Measurements from ENCODE around the gene C15orf62.

C15orf62 gene

DNA sequence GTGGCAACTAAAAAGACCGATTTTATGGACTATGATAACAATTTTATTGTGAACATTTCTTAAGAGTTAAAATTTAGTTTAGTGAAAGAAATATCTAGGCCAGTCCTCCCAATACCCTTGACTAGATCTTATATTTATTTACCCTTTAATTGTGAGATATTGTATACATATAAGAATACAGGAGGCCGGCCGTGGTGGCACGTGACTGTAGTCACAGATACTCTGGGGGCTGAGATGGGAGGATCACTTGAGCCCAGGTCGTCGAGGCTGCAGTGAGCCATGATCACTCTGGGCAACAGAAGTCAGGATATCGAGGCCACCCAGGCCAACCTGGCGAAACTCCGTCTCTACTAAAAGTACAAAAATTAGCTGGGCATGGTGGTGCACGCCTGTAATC, 14.0 kb upstream of the C15orf62 start:
- DNase-seq (ENCODE audit: low read depth, low spot score), result peak; percentile 25

DNA sequence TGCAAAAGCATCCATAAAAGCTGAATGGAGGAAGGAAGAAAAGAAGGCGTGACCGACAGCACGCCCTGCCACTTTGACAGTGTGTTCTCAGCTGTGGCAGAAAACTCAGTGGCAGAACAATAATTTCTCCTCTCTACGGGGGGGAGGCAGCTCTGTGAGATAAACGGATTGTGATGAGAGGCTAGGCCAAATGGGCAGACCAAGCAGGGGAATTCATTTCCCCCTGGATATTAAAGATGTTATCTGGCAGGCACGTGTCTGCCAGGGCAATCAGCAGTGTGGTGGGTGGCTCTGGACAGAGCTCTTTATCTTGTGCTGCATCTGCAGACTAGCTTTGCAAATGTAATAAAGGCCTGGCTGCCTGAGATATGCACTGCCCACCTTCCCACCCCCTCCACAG, 12.8 kb upstream of the C15orf62 start:
- peak; percentile 41 for DNase-seq (ENCODE audit: low read depth, low spot score)

DNA sequence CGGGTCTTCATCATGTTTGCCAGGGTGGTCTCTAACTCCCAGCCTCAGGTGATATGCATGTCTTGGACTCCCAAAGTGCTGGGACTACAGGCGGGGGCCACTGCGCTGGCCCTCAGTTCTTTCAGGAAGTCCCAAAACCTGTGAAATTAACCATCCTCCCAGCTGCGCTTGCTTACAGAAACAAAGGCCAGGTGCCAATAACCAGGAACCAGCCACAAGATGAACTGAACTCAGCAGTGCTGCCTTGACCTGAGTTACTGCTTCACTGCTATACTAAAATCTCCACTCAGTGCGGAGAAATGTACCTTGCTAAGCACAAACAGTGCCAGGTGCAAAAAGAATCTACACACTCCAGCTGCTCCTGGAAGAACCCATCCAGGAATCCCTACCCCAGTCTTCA, 9.8 kb upstream of the C15orf62 start:
- no peak for DNase-seq (ENCODE audit: low read depth, low spot score)

DNA sequence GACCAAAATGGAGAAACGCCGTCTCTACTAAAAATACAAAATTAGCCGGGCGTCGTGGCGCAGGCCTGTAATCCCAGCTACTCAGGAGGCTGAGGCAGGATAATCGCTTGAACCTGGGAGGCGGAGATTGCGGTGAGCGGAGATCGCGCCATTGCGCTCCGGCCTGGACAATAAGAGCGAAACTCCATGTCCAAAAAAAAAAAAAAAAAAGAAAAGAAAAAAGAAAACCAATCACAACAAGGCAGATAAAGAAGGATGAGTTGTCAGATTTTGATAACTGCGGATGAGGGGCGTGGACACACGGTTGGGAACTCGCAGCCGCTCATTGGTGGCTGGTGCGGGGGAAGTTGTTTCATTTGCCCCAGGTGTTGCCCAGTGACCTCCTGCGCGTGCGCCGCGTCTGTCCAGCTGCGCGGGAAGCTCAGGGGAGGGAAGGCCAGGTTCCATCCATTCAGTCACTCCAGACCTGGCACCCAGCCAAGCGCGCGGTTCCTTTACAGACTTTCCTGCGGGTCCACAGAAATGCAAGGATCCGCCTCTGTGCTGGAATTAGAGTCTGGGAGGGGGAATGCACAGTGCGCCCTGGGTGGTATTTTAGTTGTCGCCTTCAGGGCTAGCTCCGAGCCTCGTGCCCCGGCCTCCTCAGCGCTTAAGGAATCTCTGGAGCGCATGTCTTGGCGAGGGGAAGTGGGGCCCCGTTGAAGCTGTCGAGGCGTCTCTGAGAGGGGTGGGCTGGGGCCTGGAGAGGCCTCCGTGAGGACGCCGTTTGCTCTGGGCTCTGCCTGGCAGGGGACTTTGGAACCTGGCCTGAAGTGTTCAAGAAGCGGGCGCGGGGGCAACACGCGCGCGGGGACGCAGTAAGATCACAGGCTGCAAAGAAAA, 6.6 kb upstream of the C15orf62 start:
- DNase-seq (ENCODE audit: low read depth, low spot score), result peak; percentile 84

DNA sequence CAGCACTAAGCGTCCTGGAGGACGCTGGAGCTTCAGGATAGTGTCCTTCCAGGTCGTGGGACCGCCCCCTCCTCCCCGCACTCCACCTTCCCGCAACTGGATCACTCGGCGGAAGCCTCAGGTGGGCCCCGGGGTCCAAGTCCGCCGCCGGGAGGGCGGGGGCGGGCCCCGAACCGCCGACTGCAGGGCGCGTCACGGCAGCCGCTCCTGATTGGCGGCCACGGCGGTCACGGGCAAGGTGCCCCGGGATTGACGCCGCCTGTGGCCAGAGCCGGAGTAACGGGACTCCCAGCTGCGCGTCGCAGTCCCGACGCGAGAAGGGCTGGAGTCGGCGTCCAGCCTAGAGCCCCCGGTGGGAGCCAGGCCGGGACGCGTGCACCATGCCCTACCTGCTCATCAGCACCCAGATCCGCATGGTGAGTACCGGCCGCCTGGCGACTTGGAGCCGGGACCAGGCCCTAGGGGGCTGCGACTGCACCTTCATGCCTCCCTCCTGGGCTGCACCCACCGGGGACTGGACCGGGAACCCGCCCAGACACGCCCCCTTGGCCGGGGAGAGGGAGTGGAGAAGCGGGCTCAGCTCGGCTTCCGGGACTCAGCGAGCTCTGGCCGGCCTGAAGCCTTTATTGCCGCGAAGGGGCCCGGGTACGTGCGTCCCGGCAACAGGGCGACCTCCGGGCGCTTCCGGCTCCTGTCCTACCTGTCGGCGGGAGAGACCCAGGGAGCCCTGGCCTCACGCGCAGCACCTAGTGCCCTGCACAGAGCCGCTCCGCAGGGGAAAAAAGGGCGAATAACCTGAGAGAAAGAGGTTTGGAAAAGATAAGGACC, 5.8 kb upstream of the C15orf62 start, which contains the start of gene GCHFR:
Gene GCHFR, plus strand, starts transcription at position 268 of the 828 bp plus-strand sequence. Its CDS starts 113 bp downstream, at position 381.
- peak; percentile 84 for DNase-seq (ENCODE audit: low read depth, low spot score)

DNA sequence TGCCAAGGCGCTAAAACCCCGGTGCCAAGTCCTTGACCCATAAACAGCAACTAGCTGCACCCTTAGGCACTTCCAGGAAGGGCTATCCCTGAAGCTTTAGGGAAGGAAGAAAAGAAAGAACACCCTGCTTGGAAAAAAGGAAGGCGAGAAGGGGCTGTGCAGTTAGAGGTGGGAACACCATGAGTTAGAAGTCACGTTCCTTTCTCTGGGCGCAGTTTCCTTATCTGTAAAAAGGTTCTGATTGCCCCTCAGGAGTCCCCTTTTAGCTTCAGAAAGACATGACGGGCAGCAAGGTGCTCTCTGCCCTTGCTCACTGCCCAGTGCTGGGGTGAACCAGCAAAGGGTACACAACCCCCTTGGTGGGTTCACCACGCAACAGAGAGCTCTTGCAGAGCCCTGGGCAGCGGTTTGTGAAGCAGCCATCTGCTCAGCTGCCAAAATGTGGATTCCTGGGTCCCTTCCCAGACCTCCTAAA, 5.1 kb upstream of the C15orf62 start:
- DNase-seq (ENCODE audit: low read depth, low spot score), result no peak

DNA sequence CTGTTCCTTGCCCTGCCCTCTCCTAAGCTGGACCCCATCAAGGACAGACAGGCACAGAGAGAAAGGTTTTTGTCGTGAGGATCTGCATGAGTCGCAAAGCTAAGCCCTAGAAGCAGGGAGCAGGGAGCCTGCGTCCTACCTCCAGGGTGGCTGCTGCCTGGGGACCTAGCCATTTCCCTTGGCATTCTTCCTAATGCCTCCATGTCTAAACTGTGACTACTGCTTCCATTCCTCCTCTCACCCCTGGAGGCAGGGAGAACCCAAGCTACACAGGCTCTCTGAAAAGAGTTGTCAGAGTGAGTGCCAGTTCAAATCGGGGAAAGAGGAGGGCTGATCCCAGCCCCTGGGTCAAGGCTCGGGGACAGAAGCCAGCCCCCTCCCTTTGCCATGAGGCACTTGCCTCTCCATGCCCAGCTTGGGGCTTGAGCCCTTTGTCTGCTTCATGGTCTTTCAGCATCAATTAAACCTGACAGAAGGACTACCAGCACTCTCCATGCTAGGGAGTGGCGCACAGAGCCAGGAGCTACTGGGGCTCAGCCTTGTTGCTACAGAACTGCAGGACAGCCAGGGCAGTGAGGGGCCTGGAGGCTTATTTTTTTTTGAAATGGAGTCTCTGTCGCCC, 3.5 kb upstream of the C15orf62 start:
- DNase-seq (ENCODE audit: low read depth, low spot score), result peak; percentile 20

DNA sequence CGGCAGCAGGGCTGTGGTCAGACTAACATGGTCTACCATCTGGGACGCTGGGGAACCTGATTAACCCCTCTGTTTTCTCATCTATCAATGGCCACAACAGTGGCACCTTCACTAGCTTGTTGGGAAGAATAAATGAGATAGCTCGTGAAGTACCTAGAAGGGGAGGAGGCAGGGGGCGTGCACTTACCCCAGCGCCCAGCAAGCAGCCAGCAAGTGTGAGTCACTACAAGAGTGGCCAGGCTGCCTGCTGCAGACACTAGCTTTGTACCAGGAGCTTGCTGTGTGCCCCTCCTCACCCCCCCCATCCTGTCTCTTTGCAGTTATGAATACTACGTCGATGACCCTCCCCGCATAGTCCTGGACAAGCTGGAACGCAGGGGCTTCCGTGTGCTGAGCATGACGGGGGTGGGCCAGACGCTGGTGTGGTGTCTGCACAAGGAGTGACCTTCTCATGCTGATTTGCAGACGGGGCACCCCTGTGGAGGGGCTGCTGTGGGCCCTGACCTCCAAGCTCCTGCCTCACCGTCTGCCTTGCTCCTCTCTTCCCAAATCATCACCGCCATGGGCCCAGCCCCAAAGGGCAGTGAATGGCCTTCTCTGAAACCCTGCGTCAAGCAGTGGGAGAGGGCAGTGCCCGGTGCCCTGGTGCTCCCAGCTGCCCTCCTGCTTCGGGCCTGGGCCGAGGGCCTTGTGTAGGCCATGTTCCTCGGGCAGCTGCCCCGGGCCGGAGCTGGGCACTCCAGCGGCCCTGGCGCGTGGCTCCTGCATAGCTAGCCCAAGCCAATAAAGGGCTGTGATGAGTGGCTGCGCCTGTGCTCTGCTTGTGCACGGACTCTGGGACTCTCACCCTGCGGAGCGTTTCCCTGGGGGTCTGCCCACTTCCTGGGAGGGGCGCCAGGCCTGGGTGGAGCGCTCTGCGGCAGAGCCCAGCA, 2.6 kb upstream of the C15orf62 start:
- peak; percentile 28 for DNase-seq (ENCODE audit: low read depth, low spot score)

DNA sequence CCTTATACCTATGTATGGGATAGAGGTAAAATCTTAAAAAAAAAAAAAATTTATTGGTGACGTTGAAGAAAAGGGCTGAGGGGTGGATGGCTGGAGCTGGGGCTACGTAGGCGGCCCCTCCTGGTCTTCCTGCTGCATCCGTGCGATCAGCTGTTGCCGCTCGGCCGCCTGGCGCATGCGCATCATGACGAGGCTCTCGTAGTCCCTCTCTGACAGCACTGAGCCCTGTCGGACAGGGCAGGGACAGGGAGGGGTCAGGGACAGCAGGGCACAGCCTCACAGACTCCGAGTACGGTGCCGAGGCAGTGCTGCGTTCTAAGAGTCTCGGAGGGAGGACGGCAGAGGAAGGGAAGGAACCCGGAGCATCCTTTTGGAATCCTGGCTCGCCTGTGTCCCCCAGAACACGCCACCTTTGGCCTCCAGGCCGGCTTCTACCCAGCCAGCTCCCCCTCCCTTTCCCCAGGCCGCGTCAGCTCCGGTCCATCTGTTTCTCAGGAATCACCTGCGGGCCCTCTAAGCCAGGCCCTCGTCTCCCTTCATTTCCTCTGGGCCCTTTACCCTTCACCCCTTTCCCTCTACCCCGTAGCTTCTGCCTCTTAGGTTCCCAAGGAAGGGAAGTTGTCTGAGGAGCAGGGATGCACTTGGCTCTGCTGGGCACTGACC, 1.8 kb upstream of the C15orf62 start:
- DNase-seq (ENCODE audit: low read depth, low spot score), result no peak

DNA sequence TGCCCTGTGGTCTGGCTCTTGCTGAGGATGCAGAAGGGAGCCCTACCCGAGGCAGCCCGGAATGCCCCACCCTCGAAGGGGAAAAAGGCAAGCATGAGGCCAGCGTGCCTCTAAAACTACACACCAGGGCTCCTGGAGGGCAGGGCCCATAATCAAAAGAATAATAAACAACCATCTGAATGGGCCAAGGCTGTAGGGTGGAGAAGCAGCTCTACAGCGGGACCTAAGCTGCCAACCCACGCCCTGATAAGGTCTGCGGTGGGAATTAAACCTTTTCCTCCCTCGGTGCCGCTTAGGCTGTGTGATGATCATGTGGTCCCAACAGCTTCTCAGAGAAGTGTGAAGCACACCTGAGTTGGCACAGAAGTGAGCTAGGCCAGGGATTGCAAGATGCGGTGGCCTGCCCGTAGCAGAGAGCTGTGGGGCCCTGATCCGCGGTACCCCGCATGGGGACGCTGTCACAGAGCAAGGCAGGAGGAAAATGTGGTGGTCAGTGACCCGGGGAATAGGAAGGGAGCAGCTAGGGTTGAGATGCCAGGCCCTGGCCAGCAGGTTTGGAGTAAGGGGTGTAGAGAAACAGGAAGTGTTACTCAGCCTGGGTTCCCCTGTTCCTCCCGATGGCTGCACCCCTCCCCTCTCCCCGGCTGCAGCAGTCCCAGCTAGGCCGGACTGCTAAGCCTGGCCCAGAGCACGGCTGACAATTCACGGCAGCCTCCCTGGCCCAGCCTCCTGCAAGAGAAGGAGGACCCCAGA, 1.1 kb upstream of the C15orf62 start:
- DNase-seq (ENCODE audit: low read depth, low spot score), result no peak

DNA sequence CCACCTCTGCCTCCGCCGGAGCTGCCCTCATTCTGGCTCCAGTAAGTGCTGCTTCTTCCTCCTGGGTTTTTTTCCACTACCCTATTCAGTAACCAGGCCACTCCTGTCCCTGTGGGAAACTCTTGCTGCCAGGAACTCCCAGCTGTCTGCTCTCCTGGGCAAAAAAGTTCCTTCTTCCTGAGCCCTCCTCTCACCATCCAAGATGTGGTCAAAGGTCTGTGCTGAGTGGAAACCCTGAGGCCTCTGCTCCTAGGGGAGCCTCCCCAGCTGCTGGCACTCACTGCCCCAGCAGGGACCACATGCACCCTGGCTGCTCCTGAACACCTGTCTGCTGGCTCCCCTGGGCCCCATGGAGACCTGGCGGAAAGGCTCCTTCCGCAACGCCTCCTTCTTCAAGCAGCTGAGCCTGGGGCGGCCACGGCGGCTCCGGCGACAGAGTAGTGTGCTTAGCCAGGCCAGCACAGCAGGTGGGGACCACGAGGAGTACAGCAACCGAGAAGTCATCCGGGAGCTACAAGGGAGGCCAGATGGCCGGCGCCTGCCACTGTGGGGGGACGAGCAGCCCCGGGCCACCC, 454 bp downstream of the C15orf62 start:
- no peak for DNase-seq (ENCODE audit: low read depth, low spot score)

DNA sequence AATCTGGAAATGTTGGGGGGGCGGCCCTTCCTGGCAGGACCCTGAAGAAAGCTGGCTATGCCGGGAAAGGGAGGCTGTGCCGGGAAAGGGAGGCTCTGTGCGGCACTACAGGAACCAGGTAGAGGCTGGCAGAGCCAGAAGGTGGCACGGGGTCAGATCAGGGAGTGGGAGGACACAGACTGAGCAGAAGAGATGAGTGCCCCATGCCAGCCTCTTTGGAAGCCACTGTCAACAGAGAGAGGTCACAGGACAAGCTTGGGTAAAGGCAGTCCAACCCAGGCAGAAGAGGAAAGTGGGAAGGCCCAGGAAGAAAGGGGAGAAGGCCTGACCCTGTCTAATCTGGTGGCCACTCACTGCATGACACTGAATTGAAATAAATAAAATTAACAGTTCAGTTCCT, 1.5 kb downstream of the C15orf62 start:
- no peak for DNase-seq (ENCODE audit: low read depth, low spot score)

DNA sequence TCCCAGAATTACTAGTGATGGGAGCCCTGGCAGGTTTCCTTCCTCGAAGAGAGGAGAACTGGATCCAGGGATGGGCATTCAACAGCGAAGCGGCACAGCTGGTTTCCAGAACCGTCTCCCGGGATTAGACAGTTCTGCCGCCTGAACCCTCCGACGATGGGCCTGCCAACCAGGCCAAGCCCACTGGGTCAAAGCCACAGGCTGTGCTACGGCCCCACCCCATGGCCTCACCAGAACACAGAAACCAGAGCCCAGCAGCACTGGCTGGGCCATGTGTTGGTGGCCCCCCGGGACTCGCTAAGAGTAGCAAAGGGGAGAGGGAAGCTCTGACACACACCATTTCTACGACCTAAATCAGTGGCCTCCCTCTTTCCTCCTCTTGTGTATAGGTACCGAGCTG, 2.2 kb downstream of the C15orf62 start:
- no peak for DNase-seq (ENCODE audit: low read depth, low spot score)

DNA sequence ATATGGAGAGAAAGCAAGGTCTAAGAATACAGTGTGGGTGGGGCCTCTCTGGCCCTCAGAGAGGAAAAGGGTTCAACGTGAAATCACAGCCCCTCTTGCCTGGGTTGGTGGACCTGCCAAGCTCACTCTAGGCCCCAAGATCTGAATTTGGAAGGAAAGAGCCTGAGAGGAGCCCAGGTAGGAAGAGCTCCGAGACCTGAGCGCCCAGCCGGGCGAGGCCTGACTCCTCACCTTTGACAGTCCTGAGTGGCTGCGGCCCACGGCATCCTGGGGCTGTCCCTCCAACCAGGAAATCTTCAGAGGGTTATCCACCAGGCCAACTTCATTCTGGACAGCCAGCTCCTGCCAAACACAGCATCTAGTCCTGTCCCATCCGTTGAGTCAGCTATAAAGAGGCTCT, 3.7 kb downstream of the C15orf62 start:
- no peak for DNase-seq (ENCODE audit: low read depth, low spot score)

DNA sequence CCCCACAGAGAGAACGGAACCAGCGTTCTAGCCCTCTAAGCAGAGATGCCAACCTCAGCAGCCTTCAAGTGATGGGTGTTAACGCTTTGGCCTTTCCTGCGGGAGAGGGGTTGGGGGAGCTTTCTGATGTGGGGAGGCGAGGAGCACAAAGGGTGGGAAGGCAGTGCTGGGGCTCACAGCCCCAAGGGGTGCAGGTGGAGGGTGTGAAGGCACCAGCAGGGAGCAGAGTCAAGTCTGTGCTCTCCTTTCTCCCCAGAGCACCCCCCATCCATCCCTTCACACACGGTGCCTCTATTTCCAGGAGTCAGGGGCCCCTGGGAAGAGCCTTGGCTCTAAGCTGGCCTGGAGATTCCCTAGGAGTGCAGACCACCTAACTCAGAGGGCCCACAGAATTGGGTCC, 4.1 kb downstream of the C15orf62 start:
- DNase-seq (ENCODE audit: low read depth, low spot score), result no peak

DNA sequence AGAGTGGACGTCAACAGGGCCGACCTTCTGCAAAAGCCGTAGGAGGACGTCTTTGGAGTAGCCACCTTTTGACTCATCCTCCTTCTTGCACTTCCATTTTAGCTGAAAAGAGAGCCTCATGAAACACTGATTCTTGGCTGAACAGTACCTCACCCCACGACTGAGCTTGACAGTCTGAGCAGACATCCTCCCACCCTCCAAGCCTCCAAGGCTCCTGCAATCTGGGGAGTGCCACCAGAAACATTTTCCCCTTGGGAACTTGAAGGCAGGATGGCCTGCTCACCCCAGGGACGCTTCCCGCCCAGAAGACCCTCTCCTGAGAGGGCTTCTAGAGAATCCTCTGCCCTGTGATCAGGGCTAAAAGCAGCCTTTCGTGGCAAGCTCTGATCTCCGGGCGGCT, 5.2 kb downstream of the C15orf62 start:
- no peak for DNase-seq (ENCODE audit: low read depth, low spot score)

DNA sequence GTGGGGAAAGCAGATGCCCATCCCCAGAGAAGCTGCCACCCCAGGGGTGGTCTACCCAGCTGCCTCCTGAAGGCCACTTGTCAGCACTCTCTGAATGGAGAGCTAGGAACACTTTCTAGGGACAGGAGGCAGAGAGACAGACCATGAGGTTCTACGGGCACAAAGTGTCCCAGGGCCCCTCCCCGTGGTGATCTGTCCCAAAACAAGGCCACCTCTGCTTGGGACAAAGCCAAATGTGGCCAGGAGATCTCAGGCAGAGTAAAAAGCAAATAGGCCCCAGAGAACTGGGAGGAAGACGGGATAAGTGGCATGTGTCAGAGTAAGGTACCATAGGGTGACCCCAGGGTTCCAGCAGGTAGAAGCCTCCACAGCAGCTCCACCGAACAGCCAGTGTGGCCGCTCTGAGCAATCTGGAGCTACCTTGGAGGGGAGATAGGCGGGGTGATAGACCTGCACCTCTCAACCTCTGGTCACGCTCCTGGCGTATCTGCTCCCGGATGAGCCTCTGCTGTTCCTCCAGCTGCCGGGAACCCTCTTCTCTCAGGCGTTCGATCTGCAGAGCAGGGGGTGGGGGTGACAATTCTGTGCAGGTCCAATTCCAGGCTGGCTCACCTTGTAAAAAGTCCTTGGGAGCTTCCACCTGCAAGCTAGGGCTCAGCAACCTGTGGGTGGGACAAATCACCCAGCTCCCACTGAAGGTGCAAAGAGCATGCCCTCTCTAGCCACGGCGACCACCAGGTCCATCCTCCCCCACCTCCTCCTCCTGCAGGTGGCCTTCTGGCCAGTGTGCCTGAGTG, 6.2 kb downstream of the C15orf62 start:
- no peak for DNase-seq (ENCODE audit: low read depth, low spot score)

DNA sequence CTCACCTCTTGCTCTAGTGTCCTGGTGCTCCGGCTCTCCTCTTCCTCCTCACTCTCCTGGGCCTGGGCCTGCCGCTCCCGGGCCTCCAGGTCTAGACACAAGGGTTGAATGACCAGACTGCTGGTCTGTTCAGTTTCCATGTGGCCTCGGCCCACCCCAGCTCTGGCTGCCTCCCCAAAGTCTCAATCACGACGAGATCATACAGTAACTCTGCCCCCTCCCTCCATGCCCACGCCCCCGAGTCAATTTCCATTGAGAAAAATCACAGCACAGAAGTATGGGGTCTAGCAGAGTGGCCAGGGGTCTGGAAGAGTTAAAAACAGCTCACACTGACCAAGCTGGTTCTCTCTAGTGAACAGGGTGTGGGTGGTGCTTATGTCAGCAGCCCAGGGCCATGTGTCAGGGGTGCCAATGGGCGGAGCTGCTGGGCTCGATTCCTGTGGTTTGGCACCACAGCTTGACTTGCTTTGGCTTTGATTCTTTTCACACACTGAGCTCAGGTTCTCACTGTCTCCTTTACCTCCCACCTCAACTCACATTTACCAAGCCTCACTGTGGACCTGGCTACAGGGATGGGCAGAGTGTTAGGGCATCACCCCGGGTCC, 6.9 kb downstream of the C15orf62 start:
- no peak for DNase-seq (ENCODE audit: low read depth, low spot score)

All from ELF-1 (cell line).